Pons (tissue), 1 donor: ENCODE data around the gene C1orf94.

Experiments used
- DNase-seq: peaks from one replicate; pipeline ENCODE4 v3.0.0-alpha.2; 2016; ENCODE audit warnings: low spot score

The C1orf94 gene

GRCh38 chr1:34176830-34177603 lies at the start of gene C1orf94:
TSS of gene C1orf94 (plus strand) at chr1:34176907. CDS start at chr1:34177790, 883 bp downstream.
- DNase-seq: no peak

- DNase-seq: no peak
Observed at GRCh38 chr1:34127006-34128000, 49.4 kb upstream of the C1orf94 start.

- no peak for DNase-seq
Observed at GRCh38 chr1:34128186-34128889, 48.4 kb upstream of the C1orf94 start.

- DNase-seq: no peak
Observed at GRCh38 chr1:34129630-34130029, 47.1 kb upstream of the C1orf94 start.

- no peak for DNase-seq
Observed at GRCh38 chr1:34130306-34130705, 46.4 kb upstream of the C1orf94 start.

- DNase-seq: no peak
Observed at GRCh38 chr1:34131396-34132160, 45.1 kb upstream of the C1orf94 start.

GRCh38 chr1:34132161-34132420 lies 44.6 kb upstream of the C1orf94 start:
- no peak for DNase-seq

- DNase-seq: no peak
Observed at GRCh38 chr1:34137411-34137810, 39.3 kb upstream of the C1orf94 start.

GRCh38 chr1:34140011-34140676 lies 36.6 kb upstream of the C1orf94 start:
- DNase-seq: no peak

GRCh38 chr1:34143975-34144374 lies 32.7 kb upstream of the C1orf94 start:
- no peak for DNase-seq

GRCh38 chr1:34144766-34145165 lies 31.9 kb upstream of the C1orf94 start:
- no peak for DNase-seq

- DNase-seq: no peak
Observed at GRCh38 chr1:34147301-34147700, 29.4 kb upstream of the C1orf94 start.

- DNase-seq: no peak
Observed at GRCh38 chr1:34149501-34149900, 27.2 kb upstream of the C1orf94 start.

GRCh38 chr1:34153246-34153645 lies 23.5 kb upstream of the C1orf94 start:
- DNase-seq: no peak

- DNase-seq: no peak
Observed at GRCh38 chr1:34155860-34156259, 20.8 kb upstream of the C1orf94 start.

GRCh38 chr1:34156739-34157138 lies 20.0 kb upstream of the C1orf94 start:
- DNase-seq: no peak

GRCh38 chr1:34162852-34163766 lies 13.6 kb upstream of the C1orf94 start:
- peak; percentile 90 for DNase-seq

GRCh38 chr1:34163792-34164731 lies 12.6 kb upstream of the C1orf94 start:
- no peak for DNase-seq
